Measurements from ENCODE around the gene SPSB3.

The SPSB3 gene

DNA sequence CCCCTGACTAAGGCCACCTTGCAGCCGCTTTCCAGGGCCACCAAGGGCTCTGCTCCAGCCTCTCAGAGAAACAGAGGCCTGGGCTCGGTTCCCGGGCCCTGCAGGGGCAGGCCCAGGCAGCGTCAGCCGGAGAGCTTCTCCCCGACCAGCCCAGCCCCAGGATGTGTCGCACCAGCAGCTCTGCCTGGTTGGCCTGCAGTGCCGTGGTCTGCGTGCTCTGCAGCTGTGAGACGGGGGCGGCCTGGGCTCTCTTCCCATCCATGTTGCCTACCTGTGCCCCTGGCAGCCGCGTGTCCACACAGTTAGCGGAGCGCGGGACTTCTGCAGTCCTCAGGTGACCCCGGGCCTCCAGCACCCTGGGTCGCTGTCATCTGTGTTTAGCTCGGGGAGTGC is 6.3 kb upstream of the SPSB3 start:
- no peak for DNase-seq (ENCODE audit: low read depth in 3 of 3)

DNA sequence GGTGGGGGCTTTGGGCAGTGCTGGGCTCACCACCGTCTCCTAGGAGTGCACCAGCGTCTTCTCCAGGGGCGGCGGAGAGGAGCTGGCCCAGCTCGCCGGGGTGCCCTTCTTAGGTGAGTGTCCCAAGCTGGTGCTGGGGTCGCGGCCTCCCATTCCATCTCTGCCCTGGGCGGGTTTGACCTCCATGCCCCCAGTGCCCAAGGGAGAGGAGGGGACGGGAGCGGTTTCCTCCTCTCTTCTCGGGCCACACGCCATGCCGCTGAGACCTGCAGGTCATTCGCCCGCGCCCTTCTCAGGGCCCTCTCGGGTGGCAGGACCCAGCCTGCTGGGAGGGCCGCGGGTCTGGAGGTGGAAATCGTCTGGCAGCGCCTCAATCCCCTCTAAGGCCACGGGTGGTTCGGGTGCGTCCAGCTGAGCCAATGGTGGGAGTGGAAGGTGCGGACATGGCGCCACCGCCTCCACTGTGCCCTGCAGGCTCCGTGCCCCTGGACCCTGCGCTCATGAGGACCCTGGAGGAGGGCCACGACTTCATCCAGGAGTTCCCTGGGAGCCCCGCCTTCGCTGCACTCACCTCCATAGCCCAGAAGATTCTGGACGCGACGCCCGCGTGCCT is 5.8 kb upstream of the SPSB3 start:
- no peak for DNase-seq (ENCODE audit: low read depth in 3 of 3)

DNA sequence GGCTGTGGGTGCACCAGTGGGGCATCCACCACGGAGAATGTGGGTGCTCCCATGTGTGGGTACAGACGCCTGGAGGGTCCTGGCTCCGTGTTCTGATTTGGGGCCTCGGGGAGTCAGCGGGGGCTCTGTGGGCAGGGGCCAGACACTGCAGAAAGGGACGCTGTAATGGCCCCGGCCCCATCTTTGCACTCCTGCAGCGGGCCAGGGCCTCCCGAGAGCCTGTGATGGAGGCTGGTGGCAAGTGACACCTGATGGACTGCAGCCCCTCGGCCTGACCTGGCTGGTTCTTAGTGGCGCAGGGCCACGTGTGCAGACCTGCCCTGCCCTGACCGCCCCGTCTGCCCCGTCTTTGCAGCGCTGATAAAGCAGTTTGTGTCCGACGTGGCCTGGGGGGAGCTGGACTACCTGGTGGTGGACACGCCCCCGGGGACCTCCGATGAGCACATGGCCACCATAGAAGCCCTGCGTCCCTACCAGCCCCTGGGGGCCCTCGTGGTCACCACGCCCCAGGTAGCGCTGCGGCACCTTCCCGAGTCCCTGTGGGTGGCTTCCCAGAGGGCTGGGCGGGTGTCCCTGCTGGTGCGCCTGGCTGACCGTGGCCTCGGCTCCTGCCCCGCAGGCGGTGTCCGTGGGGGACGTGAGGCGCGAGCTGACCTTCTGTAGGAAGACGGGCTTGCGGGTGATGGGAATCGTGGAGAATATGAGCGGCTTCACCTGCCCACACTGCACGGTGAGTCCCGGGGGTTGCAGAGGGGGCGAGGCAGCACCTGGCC is 5.1 kb upstream of the SPSB3 start:
- DNase-seq (ENCODE audit: low read depth in 3 of 3), result no peak

DNA sequence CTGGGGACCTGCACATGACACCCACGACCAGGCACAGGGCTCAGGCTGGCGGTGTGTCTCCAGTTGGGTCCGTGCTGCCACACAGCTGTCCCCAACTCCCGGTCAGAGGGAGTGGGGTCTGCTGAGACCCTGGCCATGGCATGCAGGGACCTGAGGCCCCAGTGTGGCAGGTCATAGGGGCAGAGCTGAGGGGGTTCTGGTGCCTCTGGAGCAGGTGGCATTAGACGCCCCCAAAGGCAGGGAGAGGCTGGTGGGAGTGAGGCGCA is 4.6 kb upstream of the SPSB3 start:
- DNase-seq (ENCODE audit: low read depth in 3 of 3), result no peak

DNA sequence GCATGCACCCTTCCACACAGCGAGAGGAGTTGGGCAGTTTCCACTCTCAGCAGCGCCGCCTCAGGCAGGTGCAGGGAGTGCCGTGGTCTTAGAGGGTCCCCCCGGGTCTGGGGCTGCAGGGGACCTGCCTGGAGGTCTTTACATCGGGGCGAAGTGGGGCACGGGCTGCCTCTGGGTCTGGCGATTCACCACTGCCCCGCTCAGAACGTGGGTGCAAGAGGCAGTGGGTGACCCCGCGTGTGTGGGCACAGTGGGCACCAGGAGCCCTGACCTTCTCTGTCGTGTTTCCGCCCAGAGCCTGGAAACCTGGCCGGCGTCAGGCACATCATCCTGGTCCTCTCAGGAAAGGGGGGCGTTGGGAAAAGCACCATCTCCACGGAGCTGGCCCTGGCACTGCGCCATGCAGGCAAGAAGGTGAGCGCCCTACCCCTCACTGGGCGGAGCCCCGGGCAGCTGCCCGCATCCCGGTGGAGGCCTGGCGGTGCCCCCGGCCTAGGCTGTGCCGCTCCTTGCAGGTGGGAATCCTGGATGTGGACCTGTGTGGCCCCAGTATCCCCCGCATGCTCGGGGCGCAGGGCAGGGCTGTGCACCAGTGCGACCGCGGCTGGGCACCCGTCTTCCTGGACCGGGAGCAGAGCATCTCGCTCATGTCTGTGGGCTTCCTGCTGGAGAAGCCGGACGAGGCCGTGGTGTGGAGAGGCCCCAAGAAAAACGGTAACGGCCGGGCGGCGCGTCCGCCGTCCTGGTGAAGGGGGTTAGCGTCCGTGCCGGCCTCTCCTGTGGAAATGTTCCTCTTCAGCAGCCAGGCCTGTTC is 4.1 kb upstream of the SPSB3 start:
- no peak for DNase-seq (ENCODE audit: low read depth in 3 of 3)

DNA sequence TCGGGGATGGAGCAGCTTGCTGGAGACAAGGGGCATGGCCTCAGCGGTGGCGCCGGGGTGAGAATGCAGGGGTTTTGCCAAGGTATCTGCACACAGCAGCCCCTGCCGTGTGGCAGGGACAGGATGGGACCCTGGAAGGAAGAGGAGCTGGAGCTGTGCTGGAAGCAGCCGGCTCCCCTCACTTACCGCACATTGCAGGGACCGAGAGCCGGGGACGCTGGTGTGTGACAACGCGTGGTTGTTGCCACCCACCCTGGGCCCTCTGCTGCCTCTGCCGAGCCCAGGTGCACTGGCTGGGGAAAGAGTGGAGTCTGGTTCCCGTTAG is 3.4 kb upstream of the SPSB3 start:
- no peak for DNase-seq (ENCODE audit: low read depth in 3 of 3)

DNA sequence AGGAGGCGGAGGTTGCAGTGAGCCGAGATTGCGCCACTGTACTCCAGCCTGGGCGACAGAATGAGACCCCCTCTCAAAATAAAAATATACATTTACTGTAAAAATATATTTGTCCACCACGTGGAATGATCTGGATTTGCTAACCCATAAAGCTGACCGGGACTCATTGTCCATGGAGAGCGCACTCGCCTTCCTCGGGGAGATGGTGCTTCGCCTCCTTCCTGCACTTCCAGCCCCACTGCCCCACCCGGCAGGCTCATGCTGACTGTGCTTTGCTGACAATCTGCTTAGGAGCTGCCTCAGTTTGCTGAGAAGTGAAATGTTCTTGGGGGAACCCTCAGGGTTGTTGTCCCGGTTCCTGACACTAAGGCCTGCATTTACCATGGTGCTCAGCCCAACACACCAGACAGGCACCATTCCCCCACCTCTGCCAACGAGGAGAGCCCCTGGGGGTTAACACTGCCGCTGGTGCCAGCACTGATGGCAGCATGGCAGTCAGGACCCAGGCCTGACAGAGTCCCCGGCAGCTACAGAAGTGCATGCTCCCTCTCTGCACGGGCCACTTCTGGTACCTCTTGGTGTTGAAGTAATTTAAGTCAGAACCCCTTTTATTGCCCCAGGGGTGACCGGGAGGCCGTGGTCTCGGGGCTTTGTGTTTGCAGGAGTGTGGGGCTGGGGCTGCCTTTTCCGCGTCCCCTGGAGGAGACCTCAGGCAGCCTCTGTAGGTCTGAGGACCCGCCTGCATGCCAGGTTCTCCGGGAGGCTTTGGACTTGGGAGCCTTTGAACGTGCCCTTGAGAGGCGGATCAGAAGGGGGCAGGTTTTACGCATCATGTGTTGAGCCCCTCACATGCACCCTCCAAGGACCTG is 2.8 kb upstream of the SPSB3 start:
- DNase-seq (ENCODE audit: low read depth in 3 of 3), result no peak

DNA sequence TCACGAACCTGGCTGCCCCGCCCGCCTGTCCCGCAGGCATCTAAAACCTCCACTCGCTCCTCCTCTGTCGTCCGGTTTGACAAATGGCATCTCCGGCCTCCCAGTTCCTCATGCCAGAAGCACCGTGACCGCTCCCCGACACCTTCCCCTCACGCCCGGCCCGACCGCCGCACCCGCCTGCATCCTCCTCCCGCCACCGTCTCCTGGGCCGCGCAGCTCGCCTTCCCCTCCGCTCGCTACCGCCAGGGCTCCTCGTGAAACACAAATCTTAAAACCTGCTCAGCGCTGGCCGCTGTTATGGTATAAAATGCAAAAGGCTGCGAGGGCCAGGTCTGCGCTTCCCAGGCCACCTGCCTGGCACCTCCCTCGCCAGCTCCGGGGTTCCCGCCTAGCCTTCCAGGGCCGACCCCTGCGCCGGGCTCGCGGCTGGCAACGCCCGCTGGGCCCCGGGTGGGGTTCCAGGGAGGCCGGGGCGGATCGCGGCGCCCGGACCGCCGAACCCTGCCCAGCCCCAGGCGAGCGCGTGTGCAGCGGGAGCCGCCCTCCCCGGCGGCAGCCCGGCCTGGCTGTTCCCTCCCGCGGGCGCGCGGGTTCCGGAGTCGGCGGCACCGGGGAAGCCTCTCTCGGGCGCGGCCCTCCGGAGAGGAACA is 488 bp downstream of the SPSB3 start:
- DNase-seq (ENCODE audit: low read depth in 3 of 3), result no peak

DNA sequence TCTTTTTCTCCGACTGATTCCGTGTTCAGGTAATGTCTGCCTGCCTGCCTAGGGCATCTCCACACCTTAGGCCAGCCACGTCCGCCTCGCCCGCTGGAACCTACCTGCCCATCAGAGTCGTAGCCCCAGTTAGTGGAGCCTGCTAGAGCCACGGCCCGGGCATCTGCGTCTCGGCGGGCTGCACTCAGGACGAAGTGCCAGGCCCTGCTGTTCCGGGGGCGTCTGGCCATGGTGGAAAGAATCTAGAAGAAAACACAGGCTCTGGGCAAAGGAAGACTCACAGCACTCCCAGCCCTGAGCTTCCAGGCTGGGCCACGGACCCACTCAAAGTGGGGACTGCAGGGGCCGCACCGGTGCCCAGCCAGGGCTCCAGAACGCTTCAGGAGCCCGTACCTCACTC is 1.1 kb downstream of the SPSB3 start:
- no peak for DNase-seq (ENCODE audit: low read depth in 3 of 3)

DNA sequence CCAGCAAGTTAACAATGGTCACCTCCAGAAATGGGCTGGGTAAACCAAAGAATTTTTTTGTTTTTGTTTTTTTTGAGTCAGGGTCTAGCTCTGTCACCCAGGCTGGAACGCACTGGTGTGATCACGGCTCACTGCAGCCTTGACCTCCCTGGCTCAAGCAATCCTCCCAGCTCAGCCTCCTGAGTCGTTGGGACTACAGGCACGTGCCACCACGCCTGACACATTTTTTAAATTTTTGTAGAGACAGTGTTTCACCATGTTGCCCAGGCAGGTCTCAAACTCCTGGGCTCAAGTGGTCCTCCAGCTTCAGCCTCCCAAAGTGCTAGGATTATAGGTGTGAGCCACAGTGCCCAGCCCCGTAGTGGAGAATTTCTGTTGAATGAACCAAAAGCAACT is 1.7 kb downstream of the SPSB3 start:
- no peak for DNase-seq (ENCODE audit: low read depth in 3 of 3)

DNA sequence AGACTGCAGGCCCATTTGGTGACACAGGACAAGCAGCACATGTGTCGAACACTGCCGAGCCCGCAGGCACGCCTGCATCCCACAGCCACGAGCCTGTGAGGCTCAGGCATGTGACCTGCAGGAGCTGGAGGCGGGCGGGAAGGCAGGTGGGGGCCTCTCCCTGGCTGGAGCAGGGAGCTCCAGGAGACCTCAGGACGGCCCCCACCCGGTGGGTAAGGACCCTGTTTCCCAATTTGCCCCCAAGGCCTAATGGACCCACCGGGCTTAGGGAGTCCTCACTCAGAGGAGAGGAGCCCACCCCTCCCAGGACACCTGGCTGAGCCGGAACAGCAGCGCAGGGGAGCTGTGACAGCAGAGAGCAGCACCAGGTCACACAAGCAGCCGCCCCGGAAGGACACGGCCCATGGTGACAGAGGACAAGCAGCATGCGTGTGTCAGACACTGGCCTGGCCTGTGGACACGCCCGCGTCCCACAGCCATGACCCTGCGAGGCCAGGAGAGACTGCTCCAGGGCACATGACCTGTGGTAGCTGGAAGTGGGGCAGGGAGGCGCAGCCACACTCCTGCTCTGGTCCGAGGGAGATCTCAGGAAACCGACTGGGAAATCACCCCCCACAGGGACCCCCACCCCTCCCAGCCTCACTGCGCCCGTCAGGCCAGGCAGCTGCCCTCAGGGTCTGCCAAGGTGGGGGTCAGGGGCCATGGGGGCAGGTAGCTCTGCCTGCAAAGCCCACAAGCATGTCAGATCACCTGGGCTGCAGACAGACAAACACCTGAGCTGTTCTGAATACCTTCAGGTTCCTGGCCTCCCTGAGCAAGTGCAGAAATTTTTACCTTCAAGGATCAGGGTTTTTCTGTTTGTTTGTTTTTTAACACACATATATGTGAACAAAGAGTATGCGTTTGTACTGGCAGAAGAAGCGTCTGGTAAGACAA is 2.4 kb downstream of the SPSB3 start:
- DNase-seq (ENCODE audit: low read depth in 3 of 3), result no peak

DNA sequence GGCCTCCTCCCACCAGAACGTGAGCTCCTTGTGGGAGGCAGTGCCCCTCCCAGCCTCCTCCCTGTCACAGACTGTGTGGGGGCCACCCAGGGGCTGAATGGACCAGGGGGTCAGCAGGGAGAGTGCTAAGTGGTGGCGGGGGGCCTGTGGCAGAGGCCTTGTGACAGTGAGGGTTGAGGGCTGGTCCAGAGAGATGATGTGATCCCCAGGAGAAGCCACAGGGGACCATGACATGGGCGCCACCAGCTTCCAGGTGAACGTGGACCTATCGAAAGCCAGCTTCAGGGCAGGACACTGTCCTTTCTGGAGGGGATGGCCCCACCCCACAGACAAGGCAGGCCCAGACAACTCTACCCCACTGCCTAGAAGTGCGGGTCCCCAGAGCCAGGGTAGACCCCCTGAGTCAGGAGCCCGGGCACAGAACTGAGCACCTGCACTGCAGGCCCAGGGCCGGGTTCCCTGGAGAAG is 3.1 kb downstream of the SPSB3 start:
- DNase-seq (ENCODE audit: low read depth in 3 of 3), result no peak

DNA sequence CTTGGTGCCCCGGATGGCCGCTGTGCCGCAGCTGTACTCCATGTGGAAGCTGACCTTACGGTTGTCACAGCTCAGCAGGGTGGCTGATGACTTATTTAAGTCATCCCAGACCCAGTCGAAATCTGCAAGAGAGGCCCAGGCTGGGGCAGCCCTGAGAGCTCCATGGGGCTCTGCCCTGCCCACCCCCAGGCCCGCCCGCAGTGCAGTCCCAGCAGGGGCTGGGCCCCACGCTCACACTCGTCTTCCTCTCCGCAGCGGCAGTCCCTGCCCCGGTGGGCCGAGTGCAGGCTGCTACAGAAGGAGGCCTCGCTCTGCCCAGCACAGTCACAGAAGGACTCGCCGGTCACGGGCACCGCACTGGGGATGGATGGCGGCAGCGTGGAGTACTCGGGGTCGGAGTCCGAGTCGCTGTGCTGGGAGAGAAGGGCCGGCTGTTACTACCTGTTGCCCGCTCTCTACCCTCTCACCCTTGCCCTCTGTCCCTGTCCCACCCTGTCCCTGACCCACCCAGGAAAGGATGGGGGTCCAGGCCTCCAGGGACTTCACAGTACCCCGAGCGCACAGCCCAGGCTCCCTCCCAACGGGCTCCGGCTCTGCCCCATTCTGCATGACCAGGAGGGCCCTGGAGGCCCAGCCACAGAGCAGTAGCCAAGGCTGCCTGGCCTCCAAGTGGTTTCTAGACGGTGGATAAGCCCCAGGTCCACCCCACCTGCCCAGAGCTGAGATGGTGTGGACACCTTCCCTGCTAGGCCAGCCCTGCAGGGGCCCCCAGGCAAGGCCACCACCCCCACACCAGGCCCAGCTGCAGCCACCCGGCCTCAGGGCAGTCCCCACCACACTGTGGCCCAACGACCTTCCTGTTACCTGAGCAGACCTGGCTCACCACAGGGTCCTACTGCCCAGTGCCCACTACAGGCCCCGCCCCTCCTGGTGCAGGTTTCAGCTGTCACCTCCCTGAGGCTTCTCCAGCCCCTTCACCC is 3.9 kb downstream of the SPSB3 start:
- no peak for DNase-seq (ENCODE audit: low read depth in 3 of 3)

DNA sequence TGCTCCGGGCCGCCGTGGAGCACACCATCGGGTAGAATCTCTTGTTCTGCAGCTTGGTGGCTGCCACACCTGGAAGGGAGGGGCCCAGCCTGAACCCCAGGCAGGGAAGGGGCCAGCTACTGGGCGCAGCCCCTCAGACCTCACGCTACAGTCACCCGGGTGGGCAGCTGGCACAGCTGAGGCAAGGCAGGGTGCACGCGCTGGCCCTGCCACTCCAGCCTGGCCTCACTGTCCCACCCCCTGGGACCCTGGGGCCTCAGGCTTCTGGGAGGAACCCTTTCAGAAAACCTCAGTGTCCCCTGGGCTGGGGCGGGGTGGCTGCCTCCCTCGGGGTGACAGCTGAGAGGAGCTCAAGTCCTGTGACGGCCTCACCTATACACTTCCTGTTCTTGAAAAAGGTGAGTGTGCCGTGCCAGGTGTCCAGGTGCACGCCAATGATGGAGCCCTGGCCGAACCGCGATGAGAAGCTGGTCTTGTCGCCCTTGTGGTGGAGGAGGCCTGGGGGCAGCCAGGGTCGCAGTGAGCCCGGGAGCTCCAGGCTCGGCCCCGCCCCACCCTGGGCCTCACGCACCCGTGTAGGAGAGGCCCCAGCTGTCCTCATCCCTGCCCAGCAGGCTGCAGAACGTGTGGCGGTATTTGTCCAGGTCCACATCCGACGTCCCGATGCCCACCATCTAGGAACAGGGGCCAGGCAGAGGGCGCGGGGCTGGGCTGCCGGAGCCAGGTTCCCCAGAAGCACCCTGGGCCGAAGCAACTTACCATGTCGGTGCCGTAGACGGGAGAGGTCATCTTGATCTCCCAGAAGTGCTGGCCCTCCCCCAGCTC is 4.8 kb downstream of the SPSB3 start:
- no peak for DNase-seq (ENCODE audit: low read depth in 3 of 3)

DNA sequence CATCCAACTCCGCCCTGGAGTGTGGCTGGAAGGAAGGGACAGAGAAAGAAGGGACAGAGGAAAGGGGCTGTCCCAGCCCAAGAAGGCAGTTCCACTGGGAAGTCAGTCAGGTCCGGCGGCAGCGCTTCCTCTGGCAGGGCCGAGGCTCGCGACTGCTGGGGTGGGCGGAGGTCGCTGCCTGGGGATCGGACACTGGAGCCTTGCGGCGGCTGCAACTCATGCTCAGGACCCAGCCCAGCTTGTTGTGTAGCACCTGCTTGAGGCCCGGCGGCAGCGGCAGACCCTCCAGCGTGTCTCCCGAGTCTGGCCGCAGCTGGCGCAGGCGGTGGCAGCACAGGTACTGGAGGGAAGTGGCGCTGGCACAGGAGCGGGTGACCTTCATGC is 5.4 kb downstream of the SPSB3 start:
- no peak for DNase-seq (ENCODE audit: low read depth in 3 of 3)

DNA sequence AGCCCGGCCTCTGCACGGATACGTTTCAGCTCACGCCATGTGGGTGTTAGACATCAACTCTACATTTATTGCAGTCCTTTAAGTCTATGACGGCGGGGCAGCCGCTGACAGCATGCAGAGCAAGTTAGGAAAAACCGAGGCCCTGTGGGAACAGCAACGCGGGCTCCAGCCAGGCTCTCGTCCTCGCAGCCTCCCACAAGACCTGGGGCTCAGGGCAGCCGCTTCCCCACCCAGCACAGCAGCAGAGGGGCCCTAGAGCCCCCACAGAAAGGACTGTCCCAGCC is 5.8 kb downstream of the SPSB3 start:
- no peak for DNase-seq (ENCODE audit: low read depth in 3 of 3)

DNA sequence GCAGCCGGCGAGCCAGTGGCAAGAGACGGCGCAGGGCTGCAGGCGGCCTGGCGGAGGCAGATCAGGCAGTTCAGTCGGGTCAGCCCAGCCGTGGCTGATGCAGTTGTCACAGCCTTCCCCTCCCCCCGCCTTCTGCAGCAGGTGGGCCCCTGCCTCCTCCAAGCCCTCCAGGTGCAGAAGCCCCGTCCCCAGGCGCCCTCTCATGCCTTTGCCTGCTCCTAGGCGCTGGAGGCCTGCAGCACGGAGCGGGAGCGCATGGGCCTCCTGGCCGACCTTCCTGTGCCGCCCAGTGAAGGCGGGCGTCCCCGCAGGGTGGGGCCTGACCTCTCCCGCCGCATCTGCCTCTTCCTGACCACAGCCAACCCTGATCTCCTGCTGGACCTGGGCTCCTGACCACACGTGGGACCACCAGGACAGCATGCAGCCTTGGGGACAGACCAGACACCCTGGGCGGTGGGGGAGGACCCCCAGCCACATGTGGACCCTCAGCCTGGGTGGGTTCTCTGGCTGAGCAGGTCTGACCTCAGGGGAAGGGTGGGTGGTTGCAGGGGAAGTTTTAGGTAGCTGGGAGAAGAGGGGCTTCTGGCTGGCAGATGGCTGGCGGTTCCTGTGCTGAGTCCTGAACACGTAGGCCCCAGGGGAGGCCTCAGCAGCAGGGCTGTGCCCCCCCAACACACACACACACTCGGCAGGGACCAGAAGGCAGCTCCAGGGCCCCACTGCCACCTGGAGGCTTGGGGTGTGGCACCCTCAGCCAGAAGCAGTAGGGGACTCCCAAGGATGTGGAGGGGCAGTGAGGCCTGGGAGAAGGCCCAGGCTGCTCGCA is 6.3 kb downstream of the SPSB3 start:
- DNase-seq (ENCODE audit: low read depth in 3 of 3), result no peak

All from stimulated activated CD4-positive, alpha-beta T cell treated with anti-CD3 and anti-CD28 coated beads, TNF-alpha, amount 100 ng/mL, for 4 hours (primary cell).